HL-60 (cell line): Measurements from ENCODE around the gene JAK3.

Experiments
- GABPA ChIP-seq: IDR thresholded peaks from 2 replicates; pipeline ENCODE4 v1.6.1; 2012; ENCODE audit warnings: low read depth
- POLR2AphosphoS5 ChIP-seq: IDR thresholded peaks from 2 replicates; pipeline ENCODE4 v1.6.1; 2012; ENCODE audit warnings: low read depth
- SPI1 ChIP-seq: IDR thresholded peaks from 2 replicates; pipeline ENCODE4 v1.6.1; 2012; ENCODE audit warnings: low read depth, mild to moderate bottlenecking, borderline replicate concordance
- TF ChIP-seq, protein P1 (sequence below): IDR thresholded peaks from one replicate; pipeline ENCODE4 v1.5.1; 2011; ENCODE audit warnings: low read length, control low read depth, inconsistent platforms; ENCODE audit not compliant: insufficient read depth

GRCh38 chr19:17834350-17835181 is 13.2 kb downstream of the JAK3 start:
- TF ChIP-seq, protein P1, sequence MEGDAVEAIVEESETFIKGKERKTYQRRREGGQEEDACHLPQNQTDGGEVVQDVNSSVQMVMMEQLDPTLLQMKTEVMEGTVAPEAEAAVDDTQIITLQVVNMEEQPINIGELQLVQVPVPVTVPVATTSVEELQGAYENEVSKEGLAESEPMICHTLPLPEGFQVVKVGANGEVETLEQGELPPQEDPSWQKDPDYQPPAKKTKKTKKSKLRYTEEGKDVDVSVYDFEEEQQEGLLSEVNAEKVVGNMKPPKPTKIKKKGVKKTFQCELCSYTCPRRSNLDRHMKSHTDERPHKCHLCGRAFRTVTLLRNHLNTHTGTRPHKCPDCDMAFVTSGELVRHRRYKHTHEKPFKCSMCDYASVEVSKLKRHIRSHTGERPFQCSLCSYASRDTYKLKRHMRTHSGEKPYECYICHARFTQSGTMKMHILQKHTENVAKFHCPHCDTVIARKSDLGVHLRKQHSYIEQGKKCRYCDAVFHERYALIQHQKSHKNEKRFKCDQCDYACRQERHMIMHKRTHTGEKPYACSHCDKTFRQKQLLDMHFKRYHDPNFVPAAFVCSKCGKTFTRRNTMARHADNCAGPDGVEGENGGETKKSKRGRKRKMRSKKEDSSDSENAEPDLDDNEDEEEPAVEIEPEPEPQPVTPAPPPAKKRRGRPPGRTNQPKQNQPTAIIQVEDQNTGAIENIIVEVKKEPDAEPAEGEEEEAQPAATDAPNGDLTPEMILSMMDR, result no peak
- TF ChIP-seq GABPA, result no peak
- no peak for TF ChIP-seq POLR2AphosphoS5
- TF ChIP-seq SPI1, result no peak
